ENCODE measurements around the gene CPB2. TPM values are rescaled to one million over a fixed set of nuclear protein-coding genes. Genes with fewer than 3 reads are reported as not detected.

Gene CPB2
- total RNA-seq, 2 donors from 2014 or later: not detected

- no peak overlapping the region for H3K27ac ChIP-seq
- H3K4me3 ChIP-seq: no peak overlapping the region
- no peaks in the 10 kb centered on the region for H3K9me3 ChIP-seq
- no peak for DNase-seq (ENCODE audit: low spot score)
- no peaks in the 10 kb centered on the region for H3K27me3 ChIP-seq
- no peaks in the 10 kb centered on the region for H3K4me1 ChIP-seq
- H3K36me3 ChIP-seq: no peaks in the 10 kb centered on the region
- no peak for TF ChIP-seq CTCF (IDR thresholded peaks at IDR 0.05)
Measured at GRCh38 chr13:46101002-46101401, 3.8 kb downstream of the CPB2 start.

GRCh38 chr13:46100191-46100815, 4.5 kb downstream of the CPB2 start:
- no peak for TF ChIP-seq CTCF (IDR thresholded peaks at IDR 0.05)
- no peaks in the 10 kb centered on the region for H3K36me3 ChIP-seq
- H3K27me3 ChIP-seq: no peaks in the 10 kb centered on the region
- no peaks in the 10 kb centered on the region for H3K4me1 ChIP-seq
- H3K9me3 ChIP-seq: no peaks in the 10 kb centered on the region
- no peak overlapping the region for H3K27ac ChIP-seq
- no peak overlapping the region for H3K4me3 ChIP-seq
- DNase-seq (ENCODE audit: low spot score): no peak

GRCh38 chr13:46097663-46098062, 7.2 kb downstream of the CPB2 start:
- Histone ChIP-seq H3K9me3 (no peaks in the 10 kb centered on the region), H3K4me1 (no peaks in the 10 kb centered on the region), H3K4me3 (no peak overlapping the region), H3K36me3 (no peaks in the 10 kb centered on the region), H3K27me3 (no peaks in the 10 kb centered on the region), H3K27ac (no peak overlapping the region)
- DNase-seq (ENCODE audit: low spot score): no peak
- no peak for TF ChIP-seq CTCF (IDR thresholded peaks at IDR 0.05)

GRCh38 chr13:46097015-46097414, 7.8 kb downstream of the CPB2 start:
- Histone ChIP-seq H3K4me1 (no peaks in the 10 kb centered on the region), H3K27me3 (no peaks in the 10 kb centered on the region), H3K36me3 (no peaks in the 10 kb centered on the region), H3K4me3 (no peak overlapping the region), H3K9me3 (no peaks in the 10 kb centered on the region), H3K27ac (no peak overlapping the region)
- no peak for DNase-seq (ENCODE audit: low spot score)
- no peak for TF ChIP-seq CTCF (IDR thresholded peaks at IDR 0.05)

- Histone ChIP-seq H3K9me3 (no peaks in the 10 kb centered on the region), H3K36me3 (no peaks in the 10 kb centered on the region), H3K27ac (no peak overlapping the region), H3K27me3 (no peaks in the 10 kb centered on the region), H3K4me1 (no peaks in the 10 kb centered on the region), H3K4me3 (no peak overlapping the region)
- TF ChIP-seq CTCF (IDR thresholded peaks at IDR 0.05): no peak
- no peak for DNase-seq (ENCODE audit: low spot score)
Measured at GRCh38 chr13:46094478-46094877, 10.4 kb downstream of the CPB2 start.

Data from right atrium auricular region (tissue), 2 donors.